PC-9 (cell line): ENCODE results near the gene MASP1.

Experiments
- EZH2 ChIP-seq: fragments of 200-600 bp; sonication (generic); IDR thresholded peaks from 2 replicates; pipeline ENCODE4 v1.8.0; 2017; ENCODE audit warnings: antibody characterized with exemption, low read depth
- TF ChIP-seq, protein P1 (sequence below): fragments of 200-600 bp; sonication (generic); conservative IDR thresholded peaks from 2 replicates; pipeline ENCODE4 v1.6.1; 2017; ENCODE audit warnings: mixed run types, antibody characterized with exemption, mild to moderate bottlenecking, moderate library complexity

DNA sequence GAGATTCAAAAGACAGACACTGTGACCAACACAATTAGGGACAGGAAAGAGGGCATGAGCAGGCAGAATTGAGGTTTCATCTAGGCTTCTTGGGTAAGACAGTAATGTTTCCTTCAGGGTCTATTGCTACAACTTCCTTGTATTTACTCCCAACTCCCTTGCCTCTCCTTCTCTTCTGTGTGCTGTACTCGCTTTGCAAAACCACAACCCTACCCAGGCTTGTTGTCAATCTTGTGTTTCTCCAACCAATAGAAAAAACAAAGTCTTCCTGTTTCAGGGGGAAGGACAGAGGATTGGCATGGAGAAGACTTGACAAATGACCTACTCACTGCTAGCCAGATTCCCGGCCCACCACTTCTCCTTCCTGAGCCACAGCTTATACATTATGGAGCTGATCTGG lies 36.3 kb upstream of the MASP1 start:
- no peak for TF ChIP-seq EZH2
- TF ChIP-seq, protein P1, sequence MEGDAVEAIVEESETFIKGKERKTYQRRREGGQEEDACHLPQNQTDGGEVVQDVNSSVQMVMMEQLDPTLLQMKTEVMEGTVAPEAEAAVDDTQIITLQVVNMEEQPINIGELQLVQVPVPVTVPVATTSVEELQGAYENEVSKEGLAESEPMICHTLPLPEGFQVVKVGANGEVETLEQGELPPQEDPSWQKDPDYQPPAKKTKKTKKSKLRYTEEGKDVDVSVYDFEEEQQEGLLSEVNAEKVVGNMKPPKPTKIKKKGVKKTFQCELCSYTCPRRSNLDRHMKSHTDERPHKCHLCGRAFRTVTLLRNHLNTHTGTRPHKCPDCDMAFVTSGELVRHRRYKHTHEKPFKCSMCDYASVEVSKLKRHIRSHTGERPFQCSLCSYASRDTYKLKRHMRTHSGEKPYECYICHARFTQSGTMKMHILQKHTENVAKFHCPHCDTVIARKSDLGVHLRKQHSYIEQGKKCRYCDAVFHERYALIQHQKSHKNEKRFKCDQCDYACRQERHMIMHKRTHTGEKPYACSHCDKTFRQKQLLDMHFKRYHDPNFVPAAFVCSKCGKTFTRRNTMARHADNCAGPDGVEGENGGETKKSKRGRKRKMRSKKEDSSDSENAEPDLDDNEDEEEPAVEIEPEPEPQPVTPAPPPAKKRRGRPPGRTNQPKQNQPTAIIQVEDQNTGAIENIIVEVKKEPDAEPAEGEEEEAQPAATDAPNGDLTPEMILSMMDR, result no peak
